ENCODE data around the gene AK5. TPM values are rescaled to one million over a fixed set of nuclear protein-coding genes. Genes with fewer than 3 reads are reported as not detected.

The AK5 gene
- total RNA-seq, 2 experiments from 2014 or later = 4.6 to 5.6 TPM

DNA sequence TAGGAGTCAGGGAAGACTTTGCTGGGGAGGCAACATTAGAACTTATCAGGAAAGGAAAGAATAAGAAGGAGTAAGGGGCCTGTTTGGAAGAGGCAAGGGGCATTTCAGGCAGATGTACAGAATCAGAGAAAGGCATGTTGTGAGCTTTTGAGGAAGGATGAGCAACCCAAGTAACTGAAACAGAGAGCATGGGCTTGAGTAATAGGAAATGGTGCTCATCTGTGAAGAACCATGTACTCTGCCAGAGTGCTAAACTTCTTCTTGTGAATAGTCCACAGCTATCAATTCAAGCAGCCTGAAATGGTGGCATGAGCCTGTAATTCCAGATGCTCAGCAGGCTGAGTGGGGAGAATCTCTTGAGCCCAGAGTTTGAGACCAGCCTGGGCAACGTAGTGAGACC, 43.4 kb upstream of the AK5 start:
- intact Hi-C loops (cut with micrococcal nuclease) = no loop called here
- no peak overlapping the region for H3K27ac Mint-ChIP-seq
- H3K4me1 Mint-ChIP-seq (ENCODE audit: low read depth) = peaks cover 2% of the 10 kb centered on the region
- TF ChIP-seq, protein P1, sequence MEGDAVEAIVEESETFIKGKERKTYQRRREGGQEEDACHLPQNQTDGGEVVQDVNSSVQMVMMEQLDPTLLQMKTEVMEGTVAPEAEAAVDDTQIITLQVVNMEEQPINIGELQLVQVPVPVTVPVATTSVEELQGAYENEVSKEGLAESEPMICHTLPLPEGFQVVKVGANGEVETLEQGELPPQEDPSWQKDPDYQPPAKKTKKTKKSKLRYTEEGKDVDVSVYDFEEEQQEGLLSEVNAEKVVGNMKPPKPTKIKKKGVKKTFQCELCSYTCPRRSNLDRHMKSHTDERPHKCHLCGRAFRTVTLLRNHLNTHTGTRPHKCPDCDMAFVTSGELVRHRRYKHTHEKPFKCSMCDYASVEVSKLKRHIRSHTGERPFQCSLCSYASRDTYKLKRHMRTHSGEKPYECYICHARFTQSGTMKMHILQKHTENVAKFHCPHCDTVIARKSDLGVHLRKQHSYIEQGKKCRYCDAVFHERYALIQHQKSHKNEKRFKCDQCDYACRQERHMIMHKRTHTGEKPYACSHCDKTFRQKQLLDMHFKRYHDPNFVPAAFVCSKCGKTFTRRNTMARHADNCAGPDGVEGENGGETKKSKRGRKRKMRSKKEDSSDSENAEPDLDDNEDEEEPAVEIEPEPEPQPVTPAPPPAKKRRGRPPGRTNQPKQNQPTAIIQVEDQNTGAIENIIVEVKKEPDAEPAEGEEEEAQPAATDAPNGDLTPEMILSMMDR (IDR thresholded peaks at IDR 0.05) = no peak
- ATAC-seq (no peak), DNase-seq (no peak)
- H3K27me3 Mint-ChIP-seq = peaks cover 4% of the 10 kb centered on the region
- CTCF ChIA-PET = interaction anchor here (0.7 to 1.3 kb wide), 2 partner anchors 31 to 110 kb away, joined by 3 read pairs; no protein-coding TSS in a partner anchor
- peaks cover 1% of the 10 kb centered on the region for H3K36me3 Mint-ChIP-seq (ENCODE audit: low read depth)
- POLR2A ChIA-PET = interaction anchor here (1.3 kb wide), 1 partner anchor 19 kb away, joined by 6 read pairs; the partner anchor contains the start of gene PIGK
- H3K9me3 Mint-ChIP-seq = peaks cover 11% of the 10 kb centered on the region
- H3K4me3 Mint-ChIP-seq = no peak overlapping the region

DNA sequence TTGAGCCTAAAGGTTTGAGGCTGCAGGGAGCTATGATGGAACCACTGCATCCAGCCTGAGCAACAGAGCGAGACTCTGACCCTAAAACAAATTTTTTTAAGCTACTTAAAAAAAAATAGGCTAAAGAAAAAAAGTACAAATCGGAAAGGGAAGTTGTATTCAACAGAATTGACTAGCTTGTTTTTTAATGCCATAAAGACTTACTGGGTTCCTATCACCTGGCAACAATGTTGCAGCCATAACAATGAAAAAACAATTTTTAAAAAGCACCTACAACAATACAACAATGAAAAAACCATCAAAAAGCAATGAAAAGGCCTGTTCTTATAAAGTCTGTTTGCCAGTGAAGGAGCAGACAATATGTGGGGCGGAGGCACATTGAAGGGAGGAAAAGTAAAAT, 42.5 kb upstream of the AK5 start:
- POLR2A ChIA-PET = interaction anchor here (1.3 kb wide), 1 partner anchor 20 kb away, joined by 6 read pairs; the partner anchor contains the start of gene PIGK
- H3K4me3 Mint-ChIP-seq = no peak overlapping the region
- H3K4me1 Mint-ChIP-seq (ENCODE audit: low read depth) = peaks cover 2% of the 10 kb centered on the region
- H3K27ac Mint-ChIP-seq = no peak overlapping the region
- TF ChIP-seq, protein P1 (IDR thresholded peaks at IDR 0.05) = no peak
- peaks cover 1% of the 10 kb centered on the region for H3K36me3 Mint-ChIP-seq (ENCODE audit: low read depth)
- CTCF ChIA-PET = interaction anchor here (0.7 kb wide), 1 partner anchor 110 kb away, joined by 3 read pairs; no protein-coding TSS in a partner anchor
- peaks cover 4% of the 10 kb centered on the region for H3K27me3 Mint-ChIP-seq
- intact Hi-C loops (cut with micrococcal nuclease) = no loop called here
- peaks cover 9% of the 10 kb centered on the region for H3K9me3 Mint-ChIP-seq
- no peak for DNase-seq
- ATAC-seq = no peak

DNA sequence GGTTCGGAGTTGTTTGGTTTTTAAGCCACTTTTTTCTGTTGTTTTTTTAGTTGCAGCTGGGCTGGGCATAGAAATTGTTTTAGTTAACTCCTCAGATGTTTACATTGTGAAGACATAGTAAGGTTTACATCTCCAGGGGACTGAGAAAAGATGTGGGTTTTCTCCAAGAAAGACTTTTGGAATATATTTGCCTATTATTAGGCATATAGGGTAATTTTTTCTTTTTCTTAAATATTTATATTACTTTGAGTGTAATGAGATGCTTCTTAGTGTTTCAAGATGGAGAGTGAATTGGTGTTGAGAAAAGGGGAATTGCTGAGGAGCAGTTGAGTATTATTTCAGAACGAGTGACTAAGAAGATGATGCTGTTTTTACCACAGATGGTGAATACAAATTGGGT, 36.0 kb upstream of the AK5 start:
- POLR2A ChIA-PET = no interaction called here
- Mint-ChIP-seq H3K27me3 (peaks cover 4% of the 10 kb centered on the region), H3K4me3 (no peak overlapping the region), H3K9me3 (peaks cover 23% of the 10 kb centered on the region), H3K4me1 (ENCODE audit: low read depth) (no peaks in the 10 kb centered on the region), H3K36me3 (ENCODE audit: low read depth) (peaks cover 13% of the 10 kb centered on the region), H3K27ac (no peak overlapping the region)
- ATAC-seq (no peak), DNase-seq (no peak)
- intact Hi-C loops (cut with micrococcal nuclease) = no loop called here
- TF ChIP-seq, protein P1 (IDR thresholded peaks at IDR 0.05) = no peak
- CTCF ChIA-PET = no interaction called here

DNA sequence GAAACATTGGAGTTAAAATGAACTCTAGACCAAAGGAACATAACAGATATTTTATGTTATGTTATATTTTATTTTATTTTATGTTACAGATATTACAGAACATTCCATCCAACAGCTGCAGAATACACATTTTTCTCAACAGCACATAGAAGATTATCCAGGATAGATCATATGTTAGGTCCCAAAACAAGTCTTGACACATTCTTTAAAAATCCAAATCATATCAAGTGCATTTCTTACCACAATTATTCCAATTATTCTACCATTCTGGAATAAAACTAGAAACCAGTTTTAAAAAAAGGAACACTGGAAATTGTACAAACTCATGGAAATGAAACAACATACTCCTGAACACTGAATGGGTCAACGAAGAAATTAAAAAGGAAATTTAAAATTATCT, 31.7 kb upstream of the AK5 start:
- intact Hi-C loops (cut with micrococcal nuclease) = no loop called here
- TF ChIP-seq, protein P1 (IDR thresholded peaks at IDR 0.05) = no peak
- ATAC-seq (no peak), DNase-seq (no peak)
- ChIA-PET POLR2A (no interaction called here), CTCF (no interaction called here)
- H3K36me3 Mint-ChIP-seq (ENCODE audit: low read depth) = peaks cover 11% of the 10 kb centered on the region
- H3K27ac Mint-ChIP-seq = no peak overlapping the region
- no peak overlapping the region for H3K4me3 Mint-ChIP-seq
- H3K9me3 Mint-ChIP-seq = peaks cover 38% of the 10 kb centered on the region
- no peaks in the 10 kb centered on the region for H3K27me3 Mint-ChIP-seq
- H3K4me1 Mint-ChIP-seq (ENCODE audit: low read depth) = no peaks in the 10 kb centered on the region

DNA sequence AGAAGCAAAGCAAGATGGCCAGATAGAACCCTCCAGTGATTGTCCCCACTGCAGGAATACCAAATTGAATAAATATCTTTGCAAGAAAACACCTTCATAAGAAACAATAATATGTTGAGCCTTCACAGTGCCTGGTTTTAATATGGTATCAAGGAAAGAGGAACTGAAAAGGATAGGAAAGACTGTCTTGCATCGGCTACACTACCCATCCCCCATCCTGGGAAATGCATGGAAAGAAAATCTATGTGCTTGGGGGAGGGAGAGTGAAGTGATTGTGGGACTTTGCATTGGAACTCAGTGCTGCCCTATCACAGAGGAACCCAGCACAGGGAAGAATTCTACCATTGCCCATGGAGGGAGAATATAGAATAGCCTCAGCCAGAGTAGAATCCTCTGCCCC, 28.6 kb upstream of the AK5 start:
- Mint-ChIP-seq H3K9me3 (peaks cover 40% of the 10 kb centered on the region), H3K27ac (no peak overlapping the region), H3K36me3 (ENCODE audit: low read depth) (peaks cover 10% of the 10 kb centered on the region), H3K4me1 (ENCODE audit: low read depth) (no peaks in the 10 kb centered on the region), H3K4me3 (no peak overlapping the region), H3K27me3 (no peaks in the 10 kb centered on the region)
- CTCF ChIA-PET = no interaction called here
- intact Hi-C loops (cut with micrococcal nuclease) = no loop called here
- TF ChIP-seq, protein P1 (IDR thresholded peaks at IDR 0.05) = no peak
- POLR2A ChIA-PET = no interaction called here
- no peak for ATAC-seq
- no peak for DNase-seq
